Esophagus mucosa (tissue), 1 donor: ENCODE measurements around the gene SMIM12. TPM values are rescaled to one million over a fixed set of nuclear protein-coding genes. Genes with fewer than 3 reads are reported as not detected.
A peak's percentile ranks its signal among the peaks of the same experiment; 100 is the strongest.
"Not testable (repeated sequence)": the region's sequence is repeated elsewhere in the genome, so short reads cannot be mapped to it uniquely, and the experiment has no call there.

Experiments used
- ATAC-seq: fragments of 200-7000 bp; cut with Tn5 transposase; one replicate; pipeline ENCODE4 v1.9.1; 2020
- total RNA-seq: library from RNA; stranded (reverse); gene quantifications from one replicate; pipeline ENCODE4 v1.2.4, GENCODE V29; 2023
- donor health status: DM: yes; HTN: yes; CAD: no.

Gene SMIM12
- total RNA-seq, 1 donor from 2014 or later, result 40.4 TPM

DNA sequence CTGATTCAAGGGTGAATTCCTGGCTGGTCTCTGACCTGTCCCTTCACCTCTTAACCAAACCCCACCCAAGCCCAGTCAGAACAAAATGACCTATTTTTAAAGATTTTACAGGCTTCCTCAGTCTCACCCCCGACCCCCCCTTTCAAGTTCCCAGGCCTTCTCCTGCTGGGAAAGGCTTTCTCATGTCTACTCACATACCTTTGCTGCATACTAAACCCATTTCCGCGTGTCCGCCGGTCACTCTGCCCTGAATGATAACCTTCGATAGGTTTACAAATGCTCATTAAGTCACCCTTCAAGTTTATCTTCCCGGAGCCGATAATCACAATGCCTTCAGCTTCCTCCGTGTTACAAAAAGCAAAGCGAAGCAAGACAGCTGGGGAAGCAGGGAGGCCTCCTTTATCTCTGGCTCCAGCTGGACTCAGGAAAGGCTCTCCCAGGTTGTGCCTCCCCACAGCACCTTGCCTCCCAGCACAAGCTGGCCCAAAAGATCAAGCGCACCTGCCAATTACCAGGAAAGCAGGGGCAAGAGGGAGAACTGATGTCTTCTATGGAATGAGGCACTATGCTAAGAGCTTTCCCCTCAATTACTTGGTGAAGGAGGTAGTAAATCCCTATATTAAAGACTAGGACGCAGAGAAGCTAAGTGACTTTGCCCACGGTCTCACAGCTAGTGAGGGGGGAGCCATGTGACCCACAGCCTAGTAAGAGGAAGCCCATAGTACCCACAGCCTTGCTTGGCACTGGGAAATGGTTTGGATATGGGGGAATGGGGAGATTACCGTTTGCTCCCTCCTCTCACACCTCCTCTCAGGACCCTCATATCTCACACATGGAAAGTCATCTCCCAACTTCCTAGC is 15.9 kb downstream of the SMIM12 start:
- ATAC-seq, result no peak

DNA sequence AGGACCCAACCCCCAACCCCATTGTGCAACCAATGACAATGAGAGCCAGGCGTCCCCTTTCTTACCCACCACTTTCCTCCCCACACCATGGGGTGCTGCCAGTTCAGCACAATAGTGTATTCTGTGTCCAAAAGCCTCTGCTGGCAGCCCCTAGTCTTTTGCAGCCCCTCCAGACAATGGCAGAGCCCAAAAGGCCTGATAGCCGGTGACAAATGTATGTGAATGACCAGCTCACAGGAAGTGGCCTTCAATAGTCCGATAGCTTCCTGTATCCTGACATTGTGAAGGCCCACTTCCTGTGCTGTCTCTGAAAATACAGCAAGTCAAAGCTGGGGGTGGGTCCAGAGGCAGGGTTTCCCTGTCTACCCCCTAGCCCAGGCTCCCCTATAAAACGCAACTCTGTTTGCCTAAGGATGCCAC is 16.6 kb downstream of the SMIM12 start:
- ATAC-seq, result peak; percentile 28

DNA sequence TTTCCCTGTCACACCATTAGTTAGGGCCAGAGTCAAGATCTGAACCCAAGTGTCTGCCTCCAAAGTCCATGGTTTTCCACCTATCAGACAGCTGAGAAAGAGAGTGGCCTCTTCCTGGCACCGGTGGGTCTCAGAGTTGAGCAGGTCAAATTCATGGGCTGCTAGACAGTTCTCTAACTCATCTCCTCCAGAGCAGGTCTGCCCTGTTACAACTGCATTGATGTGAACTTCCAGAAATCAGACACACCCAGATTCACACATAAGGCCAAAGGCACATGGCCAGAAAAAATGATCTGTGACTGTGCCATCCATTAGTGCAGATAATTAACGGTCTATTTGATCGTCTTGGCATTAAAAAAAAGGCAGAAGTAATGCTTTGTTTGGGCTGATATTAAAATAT is 17.5 kb downstream of the SMIM12 start:
- ATAC-seq, result no peak

DNA sequence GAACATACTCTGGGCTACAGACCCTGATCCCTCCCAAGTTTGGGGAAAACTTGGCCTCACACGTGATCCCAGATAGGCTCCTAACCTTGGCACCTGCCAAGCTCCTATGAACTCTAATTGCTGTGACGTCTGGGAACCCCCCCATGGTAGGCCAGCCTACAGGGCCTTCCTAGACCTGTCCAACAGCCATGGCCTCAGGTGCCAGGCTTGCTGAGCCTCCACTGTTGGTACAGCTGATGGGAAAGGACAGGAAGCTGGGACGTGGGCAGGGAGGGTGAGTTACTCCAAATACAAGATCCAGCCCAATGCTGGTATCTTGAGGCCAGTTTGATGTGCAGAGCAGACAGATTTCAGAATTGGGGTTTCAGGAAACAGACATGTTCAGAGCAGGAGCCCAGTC is 19.1 kb downstream of the SMIM12 start:
- ATAC-seq, result no peak

DNA sequence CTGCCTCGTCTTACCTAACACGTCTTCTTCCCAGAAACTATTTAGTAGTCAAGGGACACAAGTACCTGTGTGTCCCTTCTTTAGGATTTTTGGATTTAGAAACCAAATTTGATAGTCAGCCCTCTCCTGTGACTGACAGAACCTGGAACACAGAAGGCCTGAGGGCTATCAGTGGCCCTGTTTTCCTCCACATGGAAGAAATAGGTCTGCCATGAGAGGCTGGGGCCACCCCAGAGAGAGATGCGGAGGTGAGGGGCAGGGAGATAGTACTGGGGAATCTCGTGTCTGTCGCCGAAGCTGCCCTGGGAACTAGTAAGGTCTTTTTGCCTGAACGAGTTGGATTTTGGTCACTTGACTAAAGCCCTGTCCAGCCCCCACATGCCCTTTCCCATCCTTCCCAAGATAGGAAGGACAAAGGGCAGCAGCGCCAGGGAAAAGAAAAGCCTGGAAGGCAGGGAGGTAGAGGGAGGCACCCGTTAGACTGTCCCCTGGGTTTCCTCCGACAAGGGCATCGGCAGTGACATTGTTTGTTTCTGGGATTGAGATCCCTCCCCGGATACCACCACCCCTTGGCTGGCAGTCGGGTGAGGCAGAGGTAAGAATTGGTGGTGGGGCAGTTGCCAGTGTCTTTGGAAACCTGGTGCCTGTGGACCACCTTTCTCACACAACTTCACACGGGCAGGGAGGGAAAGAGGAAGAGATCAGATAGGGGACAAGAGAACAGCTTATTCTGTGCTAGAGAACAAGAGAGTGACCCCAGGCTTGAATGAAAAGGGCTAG is 19.8 kb downstream of the SMIM12 start:
- no peak for ATAC-seq

DNA sequence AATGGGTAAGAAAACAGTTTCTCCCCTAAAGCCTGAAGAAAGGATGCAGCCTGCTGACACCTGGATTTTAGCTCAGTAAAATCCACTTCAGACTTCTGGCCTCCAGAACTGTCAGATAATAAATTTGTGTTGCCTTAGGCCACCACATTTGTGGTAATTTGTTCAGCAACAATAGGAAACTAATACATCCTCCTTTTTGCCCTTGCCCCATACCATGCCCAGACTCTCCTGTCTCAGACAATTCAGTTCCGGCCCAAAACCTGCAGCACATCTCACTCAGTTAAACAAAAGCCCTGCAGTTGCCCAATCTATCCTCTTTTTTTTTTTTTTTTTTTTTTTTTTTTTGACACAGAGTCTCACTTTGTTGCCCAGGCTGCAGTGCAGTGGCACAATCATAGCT is 25.8 kb downstream of the SMIM12 start:
- ATAC-seq, result no peak

DNA sequence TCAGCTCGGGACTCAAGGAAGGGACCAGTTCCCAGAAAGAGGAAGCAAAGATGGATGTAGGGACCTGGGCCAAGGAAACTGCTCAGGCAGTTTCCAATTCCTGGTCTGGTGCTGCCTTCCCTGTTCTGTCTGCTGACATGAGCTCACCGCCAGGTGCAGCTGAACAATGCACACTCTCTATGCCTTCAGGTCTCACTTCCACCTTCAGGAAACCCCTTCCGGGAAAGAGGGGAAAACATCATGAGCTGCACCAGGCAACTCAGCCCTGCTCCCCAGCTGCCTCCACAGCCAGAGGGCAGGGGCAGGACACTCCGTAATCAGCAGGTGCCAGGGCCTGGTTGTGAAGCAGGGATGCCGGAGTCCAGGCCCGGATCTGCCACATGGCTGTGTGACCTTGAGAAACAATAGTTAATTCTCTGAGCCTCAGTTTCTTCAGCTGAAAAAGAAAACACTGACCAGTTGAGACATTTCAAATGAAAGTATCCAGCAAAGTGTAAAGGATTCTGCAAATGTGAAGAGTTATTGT is 27.8 kb downstream of the SMIM12 start:
- ATAC-seq, result no peak

DNA sequence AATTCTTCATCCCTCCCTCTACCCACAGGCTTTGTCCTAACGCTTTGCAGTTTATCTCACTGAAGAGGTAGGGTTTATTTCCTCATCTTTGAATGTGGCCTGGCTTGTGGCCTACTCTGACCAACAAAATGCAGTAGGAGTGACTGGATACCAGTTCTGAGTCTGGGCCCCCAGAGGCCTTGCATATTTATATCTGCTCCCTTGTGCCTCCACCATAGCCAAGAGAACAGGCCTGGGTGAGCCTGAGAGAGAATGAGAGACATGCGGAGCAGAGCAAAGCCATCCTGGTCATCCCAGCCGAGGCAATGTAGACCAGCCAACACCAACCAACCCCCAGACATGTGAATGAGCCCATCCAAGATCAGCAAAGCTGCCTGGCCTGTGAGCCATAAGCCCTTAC is 30.3 kb downstream of the SMIM12 start:
- no peak for ATAC-seq

DNA sequence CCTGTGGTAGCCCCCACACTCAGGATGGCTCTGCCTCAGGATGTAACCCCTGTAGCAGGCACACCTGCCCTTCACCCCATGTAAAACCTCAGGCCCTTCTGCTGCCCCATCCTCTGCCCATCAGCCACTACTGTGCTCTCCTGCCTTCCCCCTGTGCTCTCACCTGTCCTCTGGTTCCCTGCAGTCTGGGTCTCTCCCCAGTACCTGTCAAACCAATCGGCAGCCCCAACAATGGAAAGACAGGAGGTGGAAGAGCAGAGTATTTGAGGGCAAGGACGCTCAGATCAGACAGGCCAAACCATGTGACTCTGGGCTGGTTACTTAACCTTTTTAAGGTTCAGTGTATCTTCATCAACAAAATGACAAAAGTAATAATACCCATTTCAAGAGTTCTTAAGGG is 30.9 kb downstream of the SMIM12 start:
- no peak for ATAC-seq

DNA sequence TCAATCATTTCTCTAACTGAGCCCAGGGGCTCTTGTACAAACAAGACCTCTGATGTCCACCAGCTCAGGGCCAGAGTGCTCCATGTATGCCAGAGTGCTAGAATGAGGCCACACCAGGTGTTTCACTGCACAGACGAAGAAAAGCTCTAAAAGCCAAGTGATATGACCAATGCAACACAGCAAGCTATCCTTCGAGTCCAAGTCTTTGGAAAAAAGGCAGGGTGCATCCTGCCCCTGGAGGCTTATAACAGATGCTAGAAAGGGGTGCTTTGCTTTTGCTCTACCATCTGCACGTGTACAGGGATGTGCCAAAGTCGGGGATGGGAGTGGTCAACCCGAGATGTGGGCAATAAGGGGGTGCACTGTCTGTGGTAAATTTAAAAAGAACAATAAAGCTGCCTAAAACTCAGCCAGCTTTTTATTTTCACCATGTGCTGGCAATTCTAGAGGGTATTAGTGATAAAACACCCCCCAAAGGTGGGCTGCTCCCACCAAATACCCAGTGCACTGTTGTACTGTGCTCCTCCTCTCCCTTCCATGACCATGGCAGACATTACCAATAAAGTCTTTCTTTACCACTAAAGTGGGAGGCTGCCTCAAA is 32.1 kb downstream of the SMIM12 start:
- ATAC-seq, result no peak

DNA sequence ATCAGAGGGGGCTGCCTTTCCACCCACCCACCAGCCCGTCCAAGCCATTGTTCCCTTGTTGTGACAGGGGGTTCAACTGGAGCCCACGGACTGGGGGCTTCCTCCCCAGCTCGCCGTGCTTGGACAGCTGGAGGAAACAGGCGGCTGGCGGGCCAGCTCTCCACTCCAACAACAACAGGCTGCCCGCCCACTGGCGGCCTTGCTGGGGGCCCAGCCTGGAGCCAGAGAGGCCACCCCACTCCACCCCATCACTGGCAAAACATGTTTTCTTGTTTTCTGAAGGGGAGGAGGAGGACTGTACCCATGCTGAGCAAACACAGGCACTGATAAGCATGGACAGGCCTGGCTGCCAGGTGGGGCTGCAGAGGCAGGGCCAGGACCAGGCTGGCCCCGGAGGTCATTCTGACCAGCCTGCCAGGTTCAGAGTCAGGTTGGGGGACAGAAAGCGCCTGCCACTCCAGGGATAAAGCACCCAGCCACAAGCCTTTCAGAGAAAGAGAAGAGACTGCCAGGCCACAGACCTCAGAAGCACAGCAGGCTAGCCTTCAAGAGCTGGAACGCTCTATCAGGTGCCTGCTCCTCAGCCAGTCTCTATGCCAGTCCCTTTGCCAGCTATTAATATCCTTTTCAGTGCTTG is 34.0 kb downstream of the SMIM12 start:
- no peak for ATAC-seq

DNA sequence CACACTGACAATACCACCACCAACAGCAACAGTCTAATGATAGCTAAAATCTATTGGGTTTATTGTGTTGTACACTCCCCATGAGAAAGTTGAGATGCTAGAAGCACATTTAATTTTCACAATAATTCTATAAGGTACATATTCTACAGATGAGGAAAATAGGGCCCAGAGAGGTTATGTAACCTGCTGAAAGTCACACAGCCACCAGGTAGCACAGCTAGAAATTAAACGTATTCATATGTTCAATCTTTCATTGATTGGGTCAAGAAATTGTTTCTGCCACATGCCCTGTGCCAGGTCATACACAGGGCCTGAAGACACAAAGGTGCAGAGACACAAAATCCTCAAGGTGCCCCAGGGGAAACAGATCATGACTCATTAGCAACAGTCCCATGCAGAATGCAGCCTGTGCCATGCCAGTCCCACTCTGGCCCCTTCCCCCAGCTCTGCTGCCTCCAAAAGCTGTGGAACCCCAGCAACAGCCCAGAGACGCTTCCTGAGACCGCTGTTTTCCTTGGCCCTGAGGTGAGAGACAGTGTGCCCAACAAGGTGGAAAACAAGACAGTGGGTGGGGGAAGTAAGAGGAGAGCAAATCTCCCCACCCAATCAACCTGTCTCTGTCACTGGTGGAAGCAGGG is 34.6 kb downstream of the SMIM12 start:
- ATAC-seq, result no peak

DNA sequence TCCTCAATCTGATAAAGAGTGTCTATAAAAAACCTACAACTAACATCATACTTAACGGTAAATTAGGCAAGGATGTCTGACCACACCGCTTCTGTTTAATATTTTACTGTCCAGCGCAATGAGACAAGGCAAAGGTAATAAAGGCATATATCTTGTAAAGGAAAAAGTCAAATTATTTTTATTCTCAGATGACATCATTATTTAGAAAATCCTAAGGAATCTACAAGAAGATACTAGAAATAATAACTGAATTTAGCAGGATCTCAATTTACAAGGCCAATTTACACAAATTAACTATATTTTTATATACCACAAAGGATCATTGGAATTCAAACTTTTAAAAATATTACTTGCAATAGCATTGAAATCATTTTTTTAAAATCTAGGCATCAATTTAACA is 37.3 kb downstream of the SMIM12 start:
- ATAC-seq, result no peak

DNA sequence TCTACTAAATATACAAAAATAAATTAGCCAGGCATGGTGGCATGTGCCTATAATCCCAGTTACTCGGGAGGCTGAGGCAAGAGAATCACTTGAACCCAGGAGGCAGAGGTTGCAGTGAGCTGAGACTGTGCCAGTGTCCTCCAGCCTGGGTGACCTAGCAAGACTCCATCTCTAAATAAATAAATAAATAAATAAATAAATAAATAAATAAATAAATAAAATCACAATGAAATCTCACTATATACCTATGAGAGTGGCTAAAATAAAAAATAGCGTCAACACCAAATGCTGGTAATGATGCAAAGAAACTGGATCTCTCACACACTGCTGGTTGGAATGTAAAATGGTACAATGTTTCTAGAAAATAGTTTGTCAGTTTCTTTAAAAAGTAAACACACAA is 40.7 kb downstream of the SMIM12 start:
- ATAC-seq, result not testable (repeated sequence)

DNA sequence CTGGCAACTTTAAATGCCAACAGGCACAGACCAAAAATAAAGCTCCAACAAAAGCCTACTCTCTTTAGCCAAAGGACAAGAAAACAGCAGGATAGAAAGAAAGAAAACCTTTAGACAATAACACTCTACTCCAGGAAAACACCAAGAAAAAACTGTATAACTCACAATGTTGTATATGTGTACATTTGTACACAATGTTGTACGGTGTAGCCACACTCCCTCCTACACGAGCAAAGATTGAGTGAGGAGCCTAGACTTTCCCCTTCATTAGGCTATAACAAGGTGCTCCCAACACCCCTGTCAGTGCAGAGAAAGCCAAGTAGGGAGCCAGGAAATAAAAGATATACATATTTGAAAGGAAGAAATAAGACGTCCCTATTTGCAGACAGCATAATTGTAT is 42.8 kb downstream of the SMIM12 start:
- no peak for ATAC-seq

DNA sequence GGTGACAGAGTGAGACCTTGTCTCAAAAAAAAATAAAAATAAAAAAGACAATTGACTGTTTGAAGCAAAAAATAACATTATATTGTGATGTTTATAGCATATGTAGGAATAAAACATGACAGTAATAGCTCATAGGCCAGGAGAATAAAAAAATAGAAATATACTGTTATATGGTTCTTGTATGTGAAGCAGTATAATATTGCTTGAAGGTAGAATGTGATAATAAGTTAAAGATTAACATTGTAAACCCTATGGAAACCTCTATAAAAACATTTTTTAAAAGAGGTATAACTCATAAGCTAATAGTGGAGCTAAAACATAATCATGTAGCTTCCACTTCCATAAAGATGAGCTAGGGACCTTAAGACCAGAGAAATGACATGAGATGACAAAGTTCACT is 43.2 kb downstream of the SMIM12 start:
- no peak for ATAC-seq

DNA sequence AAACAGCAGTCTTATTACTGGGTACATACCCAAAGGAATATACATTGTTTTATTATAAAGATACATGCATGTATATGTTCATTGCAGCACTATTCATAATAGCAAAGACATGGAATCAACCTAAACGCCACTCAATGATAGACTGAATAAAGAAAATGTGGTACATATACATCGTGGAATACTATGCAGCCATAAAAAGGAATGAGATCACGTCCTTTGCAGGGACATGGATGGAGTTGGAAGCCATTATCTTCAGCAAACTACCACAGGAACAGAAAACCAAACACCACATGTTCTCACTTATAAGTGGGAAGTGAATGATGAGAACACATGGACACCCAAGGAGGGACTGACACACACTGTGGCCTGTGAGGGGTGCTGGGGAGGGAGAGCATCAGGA is 48.8 kb downstream of the SMIM12 start:
- not testable (repeated sequence) for ATAC-seq

DNA sequence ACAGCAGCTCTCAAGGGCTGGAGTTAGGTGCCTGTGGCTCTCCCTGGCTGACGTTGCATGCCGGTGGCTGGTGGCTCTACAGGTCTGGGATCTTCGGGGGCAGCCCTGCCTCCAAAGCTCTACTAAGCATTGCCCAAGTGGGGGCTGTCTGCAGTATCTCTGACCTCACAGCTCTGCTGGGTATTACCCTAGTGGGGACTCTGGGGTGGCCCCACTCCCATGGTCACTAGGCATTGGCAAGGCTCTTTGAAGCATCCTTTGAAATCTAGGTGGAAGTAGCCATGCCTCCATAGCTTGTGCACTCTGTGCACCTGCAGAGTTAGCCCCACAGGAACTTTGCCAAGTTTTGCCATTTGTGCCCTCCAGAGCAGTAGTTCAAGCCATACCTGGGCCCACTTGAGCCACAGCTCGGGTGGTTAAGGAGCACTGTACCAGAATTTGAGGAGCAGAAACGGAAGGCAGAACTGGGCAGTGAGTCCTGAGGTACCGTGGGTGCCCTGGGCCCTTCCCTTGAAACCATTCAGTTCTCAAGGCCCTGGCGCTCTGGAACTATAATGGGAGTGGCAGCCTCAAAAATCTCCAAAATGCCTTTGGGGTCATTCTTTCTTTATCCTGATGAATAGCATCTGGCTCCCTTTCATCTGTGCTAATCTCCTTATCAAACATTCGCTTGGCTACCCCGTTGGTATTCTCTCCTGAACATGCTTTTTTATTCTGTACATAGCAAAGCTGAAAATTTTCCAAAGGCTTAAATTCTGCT is 51.3 kb downstream of the SMIM12 start:
- ATAC-seq, result no peak

DNA sequence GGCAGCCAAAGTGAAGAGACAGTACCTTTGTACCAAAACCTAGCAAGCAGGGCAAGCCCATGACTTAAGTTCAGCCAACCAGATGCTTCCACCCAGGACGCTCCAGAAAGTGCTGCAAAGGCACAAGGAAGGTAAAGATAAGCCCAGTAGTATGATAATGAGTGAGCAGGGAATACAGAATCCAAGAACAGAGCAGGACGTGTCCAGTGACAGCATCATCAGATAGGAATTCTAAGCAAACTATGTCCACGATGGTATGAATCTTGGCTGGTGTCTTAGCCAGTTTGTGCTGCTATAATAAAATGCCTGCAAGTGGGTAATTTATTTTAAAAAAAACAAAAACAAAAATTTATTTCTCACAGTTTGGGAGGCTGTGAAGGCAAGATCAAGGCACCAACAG is 53.2 kb downstream of the SMIM12 start:
- ATAC-seq, result no peak

DNA sequence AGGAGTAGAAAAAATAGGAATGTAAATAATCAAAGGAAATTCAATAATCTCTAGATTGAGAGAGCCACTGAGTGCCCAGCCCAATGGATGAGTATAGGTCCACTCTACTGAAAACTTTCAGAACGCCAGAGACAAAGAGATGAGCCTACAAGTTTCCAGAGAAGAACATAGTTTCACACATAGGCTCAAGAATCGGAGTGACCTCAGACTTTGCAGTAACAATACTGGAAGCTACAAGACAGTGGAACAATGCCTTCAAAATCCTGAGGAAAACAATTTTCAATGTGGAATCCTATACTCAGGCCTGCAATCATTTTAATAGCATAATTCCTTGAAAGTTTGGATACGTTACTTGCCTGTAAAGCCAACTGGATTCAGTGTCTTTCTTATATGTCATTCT is 55.8 kb downstream of the SMIM12 start:
- ATAC-seq, result no peak
